CD4-positive, alpha-beta T cell treated with Interleukin-12 subunit alpha and Interleukin-12 subunit beta, for 1 hour (primary cell): ENCODE results near the gene TRAP1.
A peak's percentile ranks its signal among the peaks of the same experiment; 100 is the strongest.

Source experiments
- DNase-seq: peaks from one replicate; pipeline ENCODE4 v3.0.0-alpha.2; 2020

TRAP1 gene

GRCh38 chr16:3706253-3707012, 10.9 kb downstream of the TRAP1 start:
- DNase-seq, result no peak

DNA sequence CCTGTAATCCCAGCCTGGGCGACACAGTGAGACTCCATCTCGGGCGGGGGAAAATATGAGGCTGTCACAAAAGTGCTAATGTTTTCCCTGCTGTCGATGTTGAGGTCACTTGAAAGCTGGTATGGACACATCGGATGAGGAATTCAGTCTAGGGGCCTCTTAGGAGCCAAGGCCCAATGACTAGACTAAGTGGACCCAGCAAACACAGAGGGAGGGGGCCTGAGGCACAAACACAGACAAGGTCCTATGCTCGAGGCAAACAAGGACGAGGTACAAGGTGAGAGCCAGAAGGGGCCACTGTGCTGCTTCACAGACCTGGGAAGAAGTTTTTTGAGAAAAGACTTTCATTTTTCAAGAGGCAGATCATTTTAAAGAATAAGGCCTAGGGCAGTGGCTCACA, 15.2 kb downstream of the TRAP1 start:
- no peak for DNase-seq

DNA sequence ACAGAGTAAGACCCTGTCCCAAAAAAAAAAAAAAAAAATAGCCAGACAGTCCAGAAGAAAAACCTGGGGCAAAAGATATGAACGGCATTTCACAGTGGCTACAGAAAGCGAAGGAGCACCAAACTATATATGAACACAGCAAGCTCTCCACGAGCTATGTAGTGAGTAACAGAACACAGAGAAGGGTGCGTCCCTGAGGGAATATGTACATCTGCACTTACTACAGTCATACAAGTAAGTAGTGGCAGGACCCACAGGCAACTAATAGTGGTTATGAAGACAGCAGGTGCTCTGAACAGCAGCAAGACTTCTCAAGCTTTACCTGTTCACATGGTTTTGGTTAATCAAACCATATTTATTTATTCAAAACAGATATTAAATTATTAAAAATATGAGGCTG, 15.8 kb downstream of the TRAP1 start:
- no peak for DNase-seq

- DNase-seq, result no peak
Measured at GRCh38 chr16:3698941-3699340, 18.4 kb downstream of the TRAP1 start.

GRCh38 chr16:3696425-3697218, 20.7 kb downstream of the TRAP1 start:
- DNase-seq, result no peak

DNA sequence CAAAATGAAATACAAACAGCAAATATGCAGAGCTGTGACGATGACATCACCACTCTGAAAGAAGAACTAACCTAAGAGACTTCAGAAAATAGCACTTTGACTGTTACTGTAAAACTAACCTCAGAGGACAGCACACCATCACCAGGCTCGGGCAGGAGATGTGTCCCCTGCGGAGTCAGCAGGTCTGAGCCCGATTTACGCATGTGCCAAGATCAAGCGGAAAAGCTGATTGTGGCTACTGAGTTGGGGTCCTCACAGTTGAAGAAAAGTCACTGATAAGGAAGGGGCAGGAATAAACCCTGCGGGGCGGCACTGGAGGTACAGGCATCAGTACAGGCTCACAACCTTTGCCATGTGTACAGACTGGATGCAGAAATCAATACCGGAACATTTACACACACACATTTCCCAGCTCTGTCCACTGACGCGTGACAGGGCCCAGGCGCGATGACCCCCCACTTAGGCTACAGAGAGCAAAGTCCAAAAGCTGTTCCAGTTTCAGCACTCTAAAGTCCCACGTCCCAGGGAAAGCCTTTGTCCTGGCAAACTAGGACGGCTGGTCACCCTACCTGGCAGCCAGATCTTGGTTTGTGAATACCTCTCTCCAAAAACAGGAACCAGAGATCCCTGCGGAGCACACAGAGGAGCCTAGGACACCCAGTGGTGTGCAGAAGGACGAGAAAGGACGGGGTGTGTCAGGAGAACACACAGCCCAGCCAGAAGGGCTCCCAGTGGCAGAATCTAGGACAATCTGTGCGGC, 21.5 kb downstream of the TRAP1 start:
- DNase-seq, result no peak

GRCh38 chr16:3694051-3694450, 23.3 kb downstream of the TRAP1 start:
- DNase-seq, result no peak

GRCh38 chr16:3691761-3692160, 25.6 kb downstream of the TRAP1 start:
- DNase-seq, result no peak

DNA sequence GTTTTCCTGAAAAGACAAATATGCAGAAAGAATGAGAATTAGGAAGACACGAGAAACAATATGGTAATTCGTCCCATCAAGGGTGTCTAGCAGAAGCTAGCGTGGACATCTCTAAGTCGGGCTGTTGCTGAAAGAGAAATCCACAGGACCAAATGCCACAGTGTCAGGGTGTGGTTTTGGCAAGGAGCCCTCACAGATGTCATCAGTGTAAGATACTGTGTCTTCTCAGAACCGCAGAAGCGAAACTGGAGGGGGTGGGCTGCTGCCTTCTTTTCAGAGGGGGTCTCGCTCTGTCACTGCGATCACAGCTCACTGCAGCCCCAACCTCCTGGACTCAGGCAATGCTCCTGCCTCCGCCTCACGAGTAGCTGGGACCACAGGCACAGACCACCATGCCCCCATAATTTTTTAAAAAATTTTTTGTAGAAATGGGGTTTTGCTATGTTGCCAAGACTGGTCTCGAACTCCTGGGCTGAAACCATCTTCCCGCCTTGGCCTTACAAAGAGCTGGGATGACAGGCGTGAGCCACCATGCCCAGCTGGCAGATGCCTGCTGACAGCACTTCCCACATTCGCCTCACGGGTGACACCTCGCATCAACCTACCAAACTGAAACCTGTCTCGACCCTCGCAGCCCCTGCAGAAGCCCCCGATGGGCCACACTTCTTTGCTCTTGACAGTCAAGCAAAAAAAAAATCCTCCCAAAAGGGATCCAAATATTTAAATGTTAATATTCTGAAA, 26.2 kb downstream of the TRAP1 start:
- no peak for DNase-seq

- peak; percentile 84 for DNase-seq
Measured at GRCh38 chr16:3690470-3690928, 26.8 kb downstream of the TRAP1 start.

GRCh38 chr16:3689731-3690130, 27.6 kb downstream of the TRAP1 start:
- no peak for DNase-seq

GRCh38 chr16:3687792-3688191, 29.5 kb downstream of the TRAP1 start:
- DNase-seq, result no peak

DNA sequence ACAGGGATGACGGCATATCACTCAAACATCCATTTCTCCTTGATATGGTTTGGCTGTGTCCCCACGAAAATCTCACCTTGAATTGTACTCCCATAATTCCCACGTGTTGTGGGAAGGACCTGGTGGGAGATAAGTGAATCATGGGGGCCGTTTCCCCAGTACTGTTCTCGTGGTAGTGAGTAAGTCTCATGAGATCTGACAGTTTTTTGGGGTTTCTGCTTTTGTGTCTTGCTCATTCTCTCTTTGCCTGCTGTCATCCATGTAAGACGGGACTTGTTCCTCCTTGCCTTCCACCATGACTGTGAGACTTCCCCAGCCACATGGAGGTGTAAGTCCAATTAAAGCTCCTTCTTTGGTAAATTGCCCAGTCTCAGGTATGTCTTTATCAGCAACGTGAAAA, 30.3 kb downstream of the TRAP1 start:
- DNase-seq, result no peak

GRCh38 chr16:3681206-3681605, 36.1 kb downstream of the TRAP1 start:
- DNase-seq, result no peak

DNA sequence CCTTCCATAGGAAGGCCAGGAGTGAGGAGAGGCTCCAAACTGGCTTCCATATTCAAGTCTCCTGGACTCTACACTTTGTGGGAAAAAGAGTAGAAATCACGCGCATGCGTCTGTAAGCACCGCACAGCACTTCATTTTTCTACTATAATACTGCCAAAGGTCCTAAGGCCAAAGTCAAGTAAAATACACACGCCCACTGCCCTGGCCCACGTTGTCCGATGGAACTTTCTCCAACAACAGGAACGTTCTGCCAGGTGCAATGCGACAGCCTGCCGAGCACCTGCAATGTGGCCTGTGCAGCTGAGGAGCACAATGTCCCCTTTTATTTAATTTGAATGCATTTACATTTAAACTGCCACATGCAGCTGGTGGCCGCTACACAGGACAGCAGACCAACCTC, 39.3 kb downstream of the TRAP1 start:
- DNase-seq, result no peak

GRCh38 chr16:3675601-3676130, 41.7 kb downstream of the TRAP1 start:
- no peak for DNase-seq

DNA sequence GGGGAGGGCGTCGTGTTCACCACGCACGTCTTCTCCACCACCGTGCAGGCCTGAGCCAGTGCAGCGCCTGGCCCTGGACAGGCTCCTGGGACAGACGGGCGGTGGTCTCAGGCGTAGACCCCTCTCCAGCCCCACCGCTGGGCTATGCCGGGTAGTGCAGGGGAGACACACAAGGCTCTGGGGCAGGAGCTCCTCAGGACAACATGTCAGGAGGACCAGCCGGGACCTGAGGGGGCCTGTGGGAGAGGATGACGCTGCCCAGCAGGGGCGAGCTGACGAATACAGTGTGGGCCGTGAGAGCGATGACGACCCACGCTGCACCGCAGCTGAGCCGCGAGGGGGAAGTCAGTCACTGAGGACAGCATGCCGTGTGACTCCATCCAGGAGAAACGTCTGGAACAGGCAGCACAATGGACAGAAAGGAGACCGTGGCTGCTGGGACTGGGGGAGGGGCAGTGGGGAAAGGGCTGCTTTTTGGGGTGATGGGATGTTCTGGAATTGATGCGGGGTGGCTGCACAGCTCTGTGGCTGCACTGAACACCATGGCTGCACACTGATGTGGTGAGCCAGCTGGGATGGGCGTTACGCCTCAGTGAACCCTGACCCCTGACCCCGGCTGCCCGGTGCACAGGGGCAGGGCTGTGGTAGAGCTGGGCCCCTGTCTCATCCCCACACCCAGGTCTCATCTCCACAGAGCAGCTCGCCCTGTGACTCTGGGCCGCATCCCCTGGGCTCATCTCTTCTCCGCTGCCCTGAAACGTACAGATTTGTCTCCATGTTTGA, 42.6 kb downstream of the TRAP1 start:
- DNase-seq, result no peak

- DNase-seq, result no peak
Measured at GRCh38 chr16:3673676-3674377, 43.5 kb downstream of the TRAP1 start.

- no peak for DNase-seq
Measured at GRCh38 chr16:3673201-3673600, 44.1 kb downstream of the TRAP1 start.

DNA sequence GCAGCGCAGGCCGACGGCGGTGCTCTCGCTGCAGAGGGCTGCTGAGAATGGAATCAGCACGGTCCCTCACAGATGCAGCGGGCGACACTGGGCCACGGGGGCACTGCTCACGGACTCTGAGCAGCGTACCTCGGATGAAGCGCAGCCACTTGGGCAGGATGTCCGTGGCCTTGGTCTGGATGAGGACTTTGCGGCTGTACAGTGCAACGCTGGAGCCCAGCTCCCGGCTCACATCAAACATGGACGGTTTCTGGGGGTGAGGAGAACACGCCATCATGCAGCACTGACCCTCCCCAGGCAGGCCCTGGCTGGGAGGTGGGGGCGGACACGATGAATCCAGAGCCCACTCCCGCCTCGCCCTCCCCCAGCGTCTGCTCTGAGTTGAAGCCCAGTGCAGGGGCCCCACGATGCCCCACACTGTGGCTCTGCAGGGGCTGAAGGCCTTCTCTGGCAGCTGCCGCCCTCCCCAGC, 44.7 kb downstream of the TRAP1 start:
- no peak for DNase-seq

DNA sequence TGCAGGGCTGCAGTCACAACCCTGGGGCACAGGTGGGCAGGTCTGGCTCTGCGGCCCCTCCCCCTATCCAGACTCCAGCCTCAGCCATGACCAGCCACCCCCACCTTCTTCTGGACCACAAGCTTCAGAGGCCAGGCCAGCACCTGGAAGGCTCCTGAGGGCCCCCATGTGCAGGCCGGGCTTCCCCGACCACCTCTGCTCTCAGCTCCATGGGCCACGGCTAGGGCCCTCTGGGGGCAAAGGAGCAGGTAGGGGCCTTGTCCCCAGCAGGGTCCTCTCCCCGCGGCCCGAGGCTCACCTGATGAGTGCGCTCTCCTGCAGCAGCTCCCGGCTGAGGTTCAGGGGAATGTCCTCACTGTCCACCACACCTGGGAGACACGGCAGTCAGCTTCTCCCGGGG, 45.9 kb downstream of the TRAP1 start:
- no peak for DNase-seq
